Thoracic aorta (tissue), 2 donors: Measurements from ENCODE around the gene SEZ6L. TPM values are rescaled to one million over a fixed set of nuclear protein-coding genes. Genes with fewer than 3 reads are reported as not detected.

ENCODE experiments used
- ATAC-seq: fragments of 150-250 bp; one replicate; pipeline ENCODE4 v1.8.0; 2017; ENCODE audit warnings: low read depth; ENCODE audit not compliant: insufficient number of reproducible peaks, low FRiP score
- DNase-seq: peaks from one replicate; pipeline ENCODE4 v3.0.0-alpha.2; 2020; ENCODE audit warnings: low spot score
- H3K27ac ChIP-seq, 2 donors: fragments of 200-600 bp; sonication (generic); 1 replicate in 1 of 2; 2 replicates in 1 of 2; pipeline ENCODE4 v1.5.1; 2016; ENCODE audit warnings: mild to moderate bottlenecking in 2 of 2, moderate library complexity in 2 of 2
- H3K27me3 ChIP-seq: fragments of 200-600 bp; sonication (generic); replicated peaks from 2 replicates; pipeline ENCODE4 v1.6.0; 2016; ENCODE audit warnings: mild to moderate bottlenecking; ENCODE audit not compliant: insufficient read depth
- H3K36me3 ChIP-seq: fragments of 200-600 bp; sonication (generic); one replicate; pipeline ENCODE4 v1.5.1; 2016
- H3K4me1 ChIP-seq, 2 donors: fragments of 200-600 bp; sonication (generic); 1 replicate in 1 of 2; 2 replicates in 1 of 2; pipeline versions ENCODE4 v1.5.1 to v1.6.0; 2016; ENCODE audit warnings: low read depth in 2 of 2, mild to moderate bottlenecking in 1 of 2; ENCODE audit not compliant: control insufficient read depth in 1 of 2
- H3K4me3 ChIP-seq: fragments of 200-600 bp; sonication (generic); 2 replicates; pipeline ENCODE4 v1.5.1; 2016; ENCODE audit warnings: mild to moderate bottlenecking
- H3K9me3 ChIP-seq: fragments of 200-600 bp; sonication (generic); 2 replicates; pipeline ENCODE4 v1.5.1; 2016
- total RNA-seq, 2 donors: library from RNA; depleted of rRNA; stranded (reverse); fragments of >200 nt; gene quantifications; one replicate each; pipeline versions ENCODE4 v1.1.0 to v1.2.3, GENCODE V29; 2016
- TF ChIP-seq, protein P1 (sequence below): fragments of 200-600 bp; sonication (generic); IDR thresholded peaks from one replicate; pipeline ENCODE4 v1.5.1; 2019; ENCODE audit warnings: antibody characterized with exemption

Gene SEZ6L
- total RNA-seq, 2 donors from 2014 or later: 0.21 TPM; not detected in 1

GRCh38 chr22:26246552-26246951, 77.3 kb downstream of the SEZ6L start:
- H3K27me3 ChIP-seq: no peaks in the 10 kb centered on the region
- DNase-seq (no peak), ATAC-seq (no peak)
- no peaks in the 10 kb centered on the region for H3K9me3 ChIP-seq
- H3K27ac ChIP-seq: no peak overlapping the region
- H3K4me1 ChIP-seq: no peaks in the 10 kb centered on the region
- TF ChIP-seq, protein P1, sequence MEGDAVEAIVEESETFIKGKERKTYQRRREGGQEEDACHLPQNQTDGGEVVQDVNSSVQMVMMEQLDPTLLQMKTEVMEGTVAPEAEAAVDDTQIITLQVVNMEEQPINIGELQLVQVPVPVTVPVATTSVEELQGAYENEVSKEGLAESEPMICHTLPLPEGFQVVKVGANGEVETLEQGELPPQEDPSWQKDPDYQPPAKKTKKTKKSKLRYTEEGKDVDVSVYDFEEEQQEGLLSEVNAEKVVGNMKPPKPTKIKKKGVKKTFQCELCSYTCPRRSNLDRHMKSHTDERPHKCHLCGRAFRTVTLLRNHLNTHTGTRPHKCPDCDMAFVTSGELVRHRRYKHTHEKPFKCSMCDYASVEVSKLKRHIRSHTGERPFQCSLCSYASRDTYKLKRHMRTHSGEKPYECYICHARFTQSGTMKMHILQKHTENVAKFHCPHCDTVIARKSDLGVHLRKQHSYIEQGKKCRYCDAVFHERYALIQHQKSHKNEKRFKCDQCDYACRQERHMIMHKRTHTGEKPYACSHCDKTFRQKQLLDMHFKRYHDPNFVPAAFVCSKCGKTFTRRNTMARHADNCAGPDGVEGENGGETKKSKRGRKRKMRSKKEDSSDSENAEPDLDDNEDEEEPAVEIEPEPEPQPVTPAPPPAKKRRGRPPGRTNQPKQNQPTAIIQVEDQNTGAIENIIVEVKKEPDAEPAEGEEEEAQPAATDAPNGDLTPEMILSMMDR: no peak
- no peak overlapping the region for H3K4me3 ChIP-seq
- H3K36me3 ChIP-seq: no peaks in the 10 kb centered on the region

- Histone ChIP-seq H3K27me3 (no peaks in the 10 kb centered on the region), H3K4me1 (no peaks in the 10 kb centered on the region), H3K36me3 (no peaks in the 10 kb centered on the region), H3K9me3 (no peaks in the 10 kb centered on the region), H3K4me3 (no peak overlapping the region), H3K27ac (no peak overlapping the region)
- TF ChIP-seq, protein P1: no peak
- DNase-seq (no peak), ATAC-seq (no peak)
Observed at GRCh38 chr22:26251869-26252268, 82.6 kb downstream of the SEZ6L start.

DNA sequence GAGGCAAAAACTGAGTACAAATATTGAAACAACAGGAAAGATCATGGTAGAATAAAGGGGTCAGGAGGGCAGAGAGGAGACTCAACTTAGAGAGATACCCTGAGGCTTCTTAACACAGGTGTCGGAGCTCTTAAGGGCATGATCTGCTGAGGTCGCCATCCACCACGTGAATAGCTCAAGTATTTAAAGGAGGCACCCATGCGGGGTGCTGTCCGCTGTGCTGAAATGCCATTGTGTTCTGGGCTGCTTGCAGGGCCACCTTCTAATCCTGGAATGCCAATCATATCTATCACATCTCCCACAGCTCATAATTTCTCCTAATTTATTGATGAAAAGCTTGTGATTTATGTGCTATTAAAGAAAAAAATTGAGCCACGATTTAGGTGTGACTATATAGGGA, 90.2 kb downstream of the SEZ6L start:
- DNase-seq (no peak), ATAC-seq (no peak)
- H3K36me3 ChIP-seq: no peaks in the 10 kb centered on the region
- H3K4me3 ChIP-seq: no peak overlapping the region
- no peaks in the 10 kb centered on the region for H3K27me3 ChIP-seq
- H3K27ac ChIP-seq: no peak overlapping the region
- H3K9me3 ChIP-seq: no peaks in the 10 kb centered on the region
- no peaks in the 10 kb centered on the region for H3K4me1 ChIP-seq
- TF ChIP-seq, protein P1: no peak

DNA sequence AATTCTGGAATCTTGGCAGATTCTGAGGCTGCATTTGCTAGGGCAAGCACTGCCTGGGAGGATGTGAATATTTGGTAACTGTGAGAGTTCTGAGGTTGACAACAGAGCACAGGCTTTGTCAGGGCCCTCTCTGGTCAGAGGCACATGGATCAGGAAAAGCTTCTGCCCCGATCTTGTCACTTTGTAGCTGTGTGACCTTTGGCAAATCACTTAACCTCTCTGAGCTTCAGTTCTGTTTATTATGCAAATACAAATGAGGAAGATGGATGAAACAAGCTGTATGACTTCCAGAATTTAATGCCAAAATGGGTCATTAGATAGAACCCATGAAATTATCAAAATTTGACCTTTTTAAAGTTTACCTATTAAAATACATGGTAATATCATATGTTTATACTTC, 94.9 kb downstream of the SEZ6L start:
- DNase-seq: no peak
- Histone ChIP-seq H3K9me3 (no peaks in the 10 kb centered on the region), H3K4me1 (no peaks in the 10 kb centered on the region), H3K36me3 (no peaks in the 10 kb centered on the region), H3K27me3 (no peaks in the 10 kb centered on the region), H3K4me3 (no peak overlapping the region), H3K27ac (no peak overlapping the region)
- TF ChIP-seq, protein P1: no peak
- no peak for ATAC-seq

DNA sequence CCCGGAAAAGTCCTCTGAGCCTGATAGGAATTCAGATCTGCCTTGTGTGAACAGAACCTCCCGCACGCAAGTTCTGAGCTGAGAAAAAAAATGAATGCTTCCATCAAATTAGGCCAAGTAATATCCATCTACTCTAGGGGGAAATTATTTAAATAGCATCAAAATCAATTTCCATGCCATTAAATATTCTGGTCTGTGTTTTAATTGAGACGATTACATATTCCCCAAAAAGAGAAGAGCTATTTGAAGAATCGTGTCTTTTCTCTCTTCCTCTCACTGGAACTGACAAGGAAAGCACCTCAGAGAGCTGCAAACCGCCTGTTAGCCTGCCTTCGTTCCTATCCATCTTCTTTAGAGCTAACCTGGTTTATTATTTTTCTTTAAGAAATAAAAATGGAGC, 96.0 kb downstream of the SEZ6L start:
- no peaks in the 10 kb centered on the region for H3K27me3 ChIP-seq
- H3K36me3 ChIP-seq: no peaks in the 10 kb centered on the region
- no peaks in the 10 kb centered on the region for H3K9me3 ChIP-seq
- TF ChIP-seq, protein P1: no peak
- no peak for DNase-seq
- no peak for ATAC-seq
- no peak overlapping the region for H3K4me3 ChIP-seq
- no peaks in the 10 kb centered on the region for H3K4me1 ChIP-seq
- H3K27ac ChIP-seq: no peak overlapping the region
